ENCODE measurements around the gene CDH13. TPM values are rescaled to one million over a fixed set of nuclear protein-coding genes. Genes with fewer than 3 reads are reported as not detected.

CDH13 gene
- polyA plus RNA-seq, 1 donor: 49.6 TPM

DNA sequence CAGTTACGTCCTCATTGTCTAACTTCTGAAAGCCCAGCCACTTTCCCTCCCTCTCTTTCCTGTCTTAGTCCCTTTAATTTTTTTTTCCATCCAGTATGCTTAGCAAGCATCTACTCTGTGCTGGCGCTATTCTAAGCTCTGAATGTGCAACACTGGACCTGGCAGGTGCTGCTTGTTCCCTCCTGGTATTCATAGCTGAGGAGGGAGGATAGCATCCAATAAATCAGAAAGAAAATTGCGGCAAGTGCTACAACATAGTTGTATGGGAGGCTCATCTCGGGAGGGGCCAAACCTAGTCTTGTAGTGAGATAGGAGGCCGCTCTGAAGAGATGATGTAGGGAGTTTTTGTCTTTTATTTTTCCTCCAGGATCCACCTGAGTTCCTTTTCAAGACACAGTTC lies 723.7 kb downstream of the CDH13 start:
- DNase-seq (ENCODE audit: low read depth): no peak

DNA sequence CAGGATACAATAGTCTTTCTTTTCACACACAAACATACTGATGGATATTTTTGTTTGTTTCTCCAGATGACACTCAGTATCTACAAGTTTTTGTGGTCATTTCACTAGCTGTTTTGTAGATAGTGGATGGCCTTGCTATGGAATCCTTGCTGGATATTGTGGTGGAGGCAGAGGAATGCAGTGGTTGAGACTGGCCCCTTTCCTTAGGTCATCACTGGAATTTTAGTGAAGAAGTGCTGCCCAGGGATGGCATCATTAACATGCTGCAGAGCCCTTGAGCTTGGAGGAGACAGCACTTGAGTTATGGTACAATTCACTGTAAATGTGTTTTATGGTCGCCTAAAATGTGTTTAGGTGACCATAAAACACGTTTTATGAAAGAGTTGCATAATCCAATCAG lies 725.1 kb downstream of the CDH13 start:
- DNase-seq (ENCODE audit: low read depth): no peak

DNA sequence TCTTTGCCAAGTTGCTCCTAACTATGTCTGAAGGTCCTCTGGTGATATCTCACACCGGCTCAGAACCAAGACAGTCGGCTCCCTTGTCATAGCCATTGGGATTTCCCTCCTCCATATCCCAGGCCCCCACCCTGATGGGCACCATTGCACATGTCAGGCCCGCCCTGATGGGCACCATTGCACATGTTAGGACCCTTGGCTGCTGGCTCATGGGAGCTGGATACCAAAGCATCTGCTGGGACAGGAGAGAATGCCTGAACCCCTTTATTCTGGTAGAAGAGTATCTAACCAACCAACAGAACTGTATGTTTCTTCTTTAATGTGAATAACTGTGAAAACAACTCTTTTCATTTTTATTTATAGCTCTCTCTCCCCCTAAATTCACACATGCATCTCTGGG lies 726.5 kb downstream of the CDH13 start:
- DNase-seq (ENCODE audit: low read depth): no peak

DNA sequence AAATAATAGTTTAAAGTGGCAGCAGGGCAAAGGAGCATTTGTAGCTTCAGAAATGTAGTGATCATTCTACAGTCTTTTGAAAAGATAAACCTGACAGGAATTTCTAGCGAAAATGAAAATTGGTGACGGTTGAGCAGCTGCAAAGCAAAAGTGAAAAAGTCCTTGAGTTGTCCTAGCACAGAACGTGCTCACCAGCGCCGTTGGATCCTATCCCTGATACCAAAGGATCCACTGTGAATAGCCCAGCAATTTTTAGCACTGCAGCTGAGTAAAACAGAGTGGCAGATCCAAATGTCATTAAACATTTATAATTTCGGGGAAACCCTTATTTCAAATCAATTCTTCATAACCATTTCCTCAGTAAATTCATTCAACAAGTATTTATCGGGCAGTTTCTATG lies 727.2 kb downstream of the CDH13 start:
- no peak for DNase-seq (ENCODE audit: low read depth)

DNA sequence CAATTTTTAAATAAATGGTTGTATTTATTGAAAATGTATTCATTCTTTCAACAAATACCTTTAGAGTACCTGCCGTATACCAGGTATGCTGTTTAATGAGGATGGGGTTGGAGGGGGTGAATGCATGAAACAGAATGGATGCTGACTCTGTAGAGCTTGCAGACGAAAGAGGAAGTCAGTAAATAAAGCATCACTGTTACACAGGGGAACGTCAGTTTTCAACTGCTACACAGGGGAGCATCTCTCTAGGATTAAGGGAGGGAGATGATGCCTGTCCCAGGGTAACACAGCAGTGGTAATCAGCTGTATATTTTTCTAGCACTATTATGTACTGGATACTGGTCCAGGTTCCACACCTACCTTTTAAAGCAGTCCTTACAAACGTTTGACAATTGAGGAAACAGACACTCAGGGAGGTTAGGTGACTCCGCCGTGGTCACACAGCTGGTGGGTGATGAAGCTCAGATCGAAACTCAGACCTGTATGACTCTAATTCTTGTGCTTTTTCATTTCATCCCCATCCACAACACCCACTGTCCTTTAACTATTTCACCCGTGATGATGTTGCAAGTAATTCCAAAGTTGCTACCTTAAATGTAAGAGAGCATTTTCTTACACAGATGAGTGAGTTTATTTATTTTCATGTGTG lies 728.9 kb downstream of the CDH13 start:
- no peak for DNase-seq (ENCODE audit: low read depth)

DNA sequence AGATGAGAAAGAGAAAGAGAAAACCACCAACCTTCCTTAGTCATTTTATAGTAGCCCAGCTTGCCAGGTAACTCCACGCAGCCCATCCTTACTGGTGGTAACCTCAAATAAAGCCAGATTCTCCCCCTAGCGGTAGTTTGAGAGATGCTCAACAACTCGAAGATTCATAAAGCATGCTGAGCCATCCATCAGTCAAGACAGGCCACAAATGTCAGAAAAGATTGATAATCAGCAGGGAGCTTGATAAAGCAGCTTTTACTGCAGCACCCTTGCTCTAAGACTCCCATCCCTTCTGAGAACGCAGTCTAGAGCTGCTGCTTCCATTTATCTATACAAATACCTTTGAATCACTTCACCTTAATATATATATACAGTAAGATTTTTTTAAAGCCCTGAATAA lies 729.5 kb downstream of the CDH13 start:
- DNase-seq (ENCODE audit: low read depth): peak; percentile 11

DNA sequence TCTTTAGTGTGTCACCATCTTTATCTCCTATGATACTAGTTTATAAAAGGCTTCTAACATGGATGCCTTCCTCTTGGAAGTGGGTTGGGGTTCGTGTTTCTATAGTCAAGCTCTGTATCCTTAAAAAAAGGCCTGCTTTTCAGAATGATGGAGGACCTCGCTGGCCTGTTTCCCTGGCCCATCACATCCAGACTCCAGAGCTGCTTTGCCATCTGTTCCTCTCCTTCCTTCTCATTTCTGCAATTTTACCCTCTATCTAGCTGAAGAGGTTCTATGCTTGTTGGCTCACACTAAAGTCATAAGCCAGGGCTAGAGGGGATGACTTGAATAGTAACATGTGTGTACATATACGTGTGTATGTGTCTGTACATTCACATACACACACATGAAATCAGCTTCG lies 730.2 kb downstream of the CDH13 start:
- DNase-seq (ENCODE audit: low read depth): no peak

DNA sequence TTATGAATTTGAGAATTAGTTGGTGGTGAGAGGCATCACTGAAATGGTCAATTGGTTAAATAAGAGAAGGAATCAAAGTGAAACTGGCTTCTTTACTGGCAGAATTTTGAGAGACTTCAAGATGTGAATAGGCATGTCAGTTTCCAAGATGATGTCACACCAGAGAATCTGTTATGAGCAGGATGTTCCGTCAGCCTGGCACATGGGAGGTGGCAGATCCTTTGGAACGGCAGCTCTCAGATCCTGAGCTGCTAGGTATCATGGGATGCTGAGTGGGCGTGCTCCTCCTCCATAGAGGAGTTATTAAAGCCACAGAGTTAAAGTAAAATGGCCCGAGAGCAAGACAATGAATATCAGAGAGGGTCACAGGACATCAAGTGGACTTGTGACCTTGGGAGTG lies 736.8 kb downstream of the CDH13 start:
- DNase-seq (ENCODE audit: low read depth): no peak

DNA sequence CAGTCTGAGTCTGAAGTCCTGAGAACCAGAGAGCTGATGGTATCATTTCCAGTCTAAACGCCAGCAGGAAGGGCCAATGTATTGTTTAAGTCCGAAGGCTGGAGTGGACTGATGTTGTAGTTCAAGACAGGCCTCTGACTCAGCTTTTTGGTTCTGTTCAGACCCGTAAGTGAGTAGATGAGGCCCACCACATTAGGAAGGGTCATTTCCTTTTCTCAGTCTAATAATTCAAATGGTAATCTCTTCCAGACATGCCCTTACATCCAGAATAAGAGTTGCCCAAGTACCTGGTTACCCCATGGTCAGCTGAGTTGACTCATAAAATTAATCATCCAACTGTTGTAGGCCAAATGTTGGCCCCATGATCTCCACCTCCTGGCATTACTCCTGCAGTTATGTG lies 738.4 kb downstream of the CDH13 start:
- DNase-seq (ENCODE audit: low read depth): no peak

DNA sequence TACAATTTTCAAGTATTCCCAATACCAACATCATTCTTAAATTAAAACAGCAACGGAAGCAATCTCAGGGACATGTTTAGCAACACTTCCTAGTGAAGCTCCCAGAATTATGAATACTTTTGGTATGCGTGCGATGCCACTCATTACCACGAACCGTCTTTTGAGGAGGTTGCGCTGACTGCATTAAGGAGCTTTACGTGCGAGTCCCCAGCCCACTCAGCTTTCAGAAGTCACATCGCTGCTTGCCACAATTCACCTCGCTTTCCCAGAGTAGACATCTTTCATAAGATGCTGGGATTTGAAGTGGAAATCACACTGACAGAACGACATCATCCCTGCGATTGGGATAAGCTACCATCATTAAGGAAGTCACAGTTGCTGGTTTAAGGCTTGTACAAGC lies 739.5 kb downstream of the CDH13 start:
- DNase-seq (ENCODE audit: low read depth): no peak

DNA sequence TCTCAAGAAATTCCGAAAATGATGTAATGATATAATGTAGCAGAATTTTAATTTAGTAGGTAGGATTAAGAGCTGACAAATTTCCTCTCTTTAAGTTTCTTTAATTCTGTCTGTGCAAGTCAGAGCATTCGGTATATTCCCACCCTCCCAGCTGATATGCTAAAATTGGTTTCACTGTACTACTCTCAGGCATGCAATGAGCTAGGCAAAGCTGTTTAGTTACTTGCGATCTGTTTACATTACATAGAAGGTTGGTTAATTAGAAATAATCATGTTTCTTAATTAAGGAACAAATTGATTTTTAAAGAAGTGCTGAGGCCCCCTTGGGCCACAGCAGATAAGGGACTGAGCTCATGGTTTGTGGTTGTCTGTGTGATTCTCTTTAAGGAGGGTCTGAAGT lies 748.2 kb downstream of the CDH13 start:
- DNase-seq (ENCODE audit: low read depth): no peak

DNA sequence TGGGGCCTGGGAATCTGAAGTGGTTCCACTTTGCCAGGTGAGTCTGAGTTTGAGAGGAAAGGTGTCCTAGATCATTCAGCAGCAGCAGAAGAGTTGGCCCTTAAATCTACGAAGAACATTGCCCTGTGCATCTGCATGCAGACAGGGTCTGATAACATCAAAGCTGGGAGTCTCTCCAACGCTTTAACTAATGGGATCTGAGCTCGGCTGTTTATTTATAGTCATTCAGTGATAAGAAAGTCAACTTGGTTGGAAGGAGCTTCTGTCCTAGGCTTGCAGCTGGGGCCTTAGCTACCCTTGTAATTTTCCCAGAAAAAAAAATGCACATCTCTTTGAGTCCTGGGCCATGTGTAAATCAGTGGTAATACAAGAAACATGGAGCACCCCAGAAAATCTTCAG lies 763.0 kb downstream of the CDH13 start:
- DNase-seq (ENCODE audit: low read depth): no peak

DNA sequence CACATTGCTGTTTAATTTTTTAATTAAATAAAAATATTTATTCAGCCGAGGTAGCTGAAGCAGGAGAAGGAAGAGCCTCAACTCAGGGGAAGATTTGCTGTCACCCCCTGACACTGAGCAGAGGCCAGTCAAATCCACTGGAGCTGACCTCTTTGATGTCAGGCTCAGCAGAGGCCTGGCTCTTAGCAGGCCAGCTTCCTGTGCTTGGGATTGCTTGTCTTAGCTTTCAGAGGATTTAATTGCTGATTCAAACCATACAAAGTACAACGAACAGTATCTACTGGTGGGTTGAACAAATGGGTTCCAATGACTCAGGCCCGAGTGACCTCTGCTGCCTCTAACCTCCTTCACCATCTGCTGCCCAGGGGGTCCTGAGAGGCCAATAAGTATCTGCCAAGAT lies 764.0 kb downstream of the CDH13 start:
- no peak for DNase-seq (ENCODE audit: low read depth)

DNA sequence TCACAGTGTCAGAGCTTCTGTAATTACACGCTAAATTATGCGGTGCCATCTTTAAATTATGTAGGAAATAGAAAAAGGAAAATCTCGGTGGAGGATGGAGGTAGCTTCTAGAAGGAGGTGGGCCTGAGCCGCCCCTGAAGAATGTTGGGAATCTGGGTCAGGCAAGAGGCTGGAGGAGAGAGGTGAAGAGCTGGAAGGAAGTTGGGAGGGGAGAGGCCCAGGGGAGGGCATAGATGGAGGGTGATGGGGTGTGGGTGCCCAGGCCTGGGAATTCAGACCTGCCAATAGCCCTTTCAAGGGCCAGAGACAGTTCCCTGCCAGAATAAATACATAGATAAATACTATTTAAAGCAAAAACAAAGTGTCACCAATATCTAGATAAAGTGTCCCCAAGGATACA lies 766.0 kb downstream of the CDH13 start:
- no peak for DNase-seq (ENCODE audit: low read depth)

DNA sequence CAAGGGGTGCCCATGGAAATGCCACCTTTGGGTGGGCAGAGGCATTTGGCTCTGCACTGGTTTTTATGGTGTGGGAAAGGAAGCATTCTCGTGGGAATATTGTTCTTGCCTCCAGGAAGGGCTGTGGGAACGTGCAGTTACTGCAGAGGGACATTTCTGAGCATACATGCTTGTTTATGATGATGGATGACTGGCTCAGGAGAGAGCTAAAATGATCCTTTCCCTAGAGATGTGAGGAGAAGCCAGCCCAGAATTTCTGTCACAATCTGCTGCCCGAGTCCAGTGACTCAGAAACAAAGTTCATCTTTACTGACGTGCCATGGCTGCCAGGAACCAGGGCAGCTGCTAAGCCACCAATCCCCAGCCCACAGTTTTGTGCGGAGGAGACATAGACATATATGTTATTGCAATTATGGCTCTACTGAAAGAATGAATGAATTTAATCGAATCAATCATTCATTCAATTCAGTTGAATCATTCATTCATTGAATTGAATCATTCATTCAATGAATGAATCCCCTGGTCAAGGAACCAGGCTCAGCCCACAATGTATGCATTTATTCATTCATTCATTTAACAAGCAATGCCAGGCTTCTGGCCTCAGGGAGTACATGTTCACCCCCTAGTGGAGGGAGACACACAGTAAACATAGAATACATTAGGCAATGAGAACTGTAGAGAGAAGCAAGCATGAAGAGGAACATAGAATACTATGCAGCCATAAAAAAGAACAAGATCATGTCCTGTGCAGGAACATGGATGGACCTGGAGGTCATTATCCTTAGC lies 766.6 kb downstream of the CDH13 start:
- no peak for DNase-seq (ENCODE audit: low read depth)

DNA sequence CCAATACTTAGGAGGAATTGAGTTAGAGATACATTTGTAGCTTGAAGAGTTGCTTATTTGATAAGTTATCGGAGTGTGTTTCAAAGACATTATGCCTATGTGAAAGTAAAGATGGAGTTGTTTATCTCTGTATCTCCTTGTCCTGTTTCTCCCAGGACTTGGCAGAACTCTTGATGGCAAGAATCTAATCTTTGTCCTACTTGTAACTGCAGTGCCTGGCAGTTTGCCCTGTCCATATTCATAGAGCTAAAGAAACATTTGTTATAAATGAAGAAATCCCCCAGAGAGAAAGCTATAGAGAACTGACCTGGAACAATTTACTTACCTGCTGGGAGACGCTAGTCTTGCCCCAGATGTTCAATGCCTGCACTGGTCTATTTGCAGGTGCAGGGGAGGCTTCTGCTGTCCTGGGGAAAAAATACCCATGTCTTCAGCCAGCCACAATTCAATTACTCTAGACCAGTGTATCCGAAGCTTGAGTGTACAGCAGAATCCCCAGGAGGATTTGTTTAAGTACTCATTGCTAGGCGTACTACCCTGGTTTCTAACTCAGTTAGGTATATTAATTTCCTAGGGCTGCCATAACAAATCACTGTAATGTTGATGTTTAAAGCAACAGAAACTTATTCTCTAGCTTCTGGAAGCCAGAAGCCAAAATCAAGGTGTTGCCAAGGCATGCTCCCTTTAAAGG lies 771.0 kb downstream of the CDH13 start:
- no peak for DNase-seq (ENCODE audit: low read depth)

DNA sequence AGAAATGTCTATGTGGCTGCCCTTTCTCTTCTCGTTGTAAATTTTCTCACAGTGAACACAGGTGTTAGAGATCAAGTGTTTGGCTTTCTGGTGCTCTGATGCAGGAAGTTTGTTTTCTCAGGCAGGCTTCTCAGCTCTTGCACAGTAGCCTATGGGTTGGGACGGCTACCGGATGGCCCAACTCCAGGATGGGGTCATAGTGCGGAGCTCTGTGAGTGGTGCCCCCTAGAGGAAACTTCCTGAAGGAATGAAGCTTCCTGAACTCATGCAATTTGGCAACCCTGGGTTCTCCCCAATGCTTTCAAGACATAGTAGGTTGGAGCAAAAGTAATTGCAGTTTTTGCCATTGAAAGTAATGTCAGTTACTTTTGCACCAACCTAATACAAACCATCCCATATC lies 773.5 kb downstream of the CDH13 start:
- no peak for DNase-seq (ENCODE audit: low read depth)

DNA sequence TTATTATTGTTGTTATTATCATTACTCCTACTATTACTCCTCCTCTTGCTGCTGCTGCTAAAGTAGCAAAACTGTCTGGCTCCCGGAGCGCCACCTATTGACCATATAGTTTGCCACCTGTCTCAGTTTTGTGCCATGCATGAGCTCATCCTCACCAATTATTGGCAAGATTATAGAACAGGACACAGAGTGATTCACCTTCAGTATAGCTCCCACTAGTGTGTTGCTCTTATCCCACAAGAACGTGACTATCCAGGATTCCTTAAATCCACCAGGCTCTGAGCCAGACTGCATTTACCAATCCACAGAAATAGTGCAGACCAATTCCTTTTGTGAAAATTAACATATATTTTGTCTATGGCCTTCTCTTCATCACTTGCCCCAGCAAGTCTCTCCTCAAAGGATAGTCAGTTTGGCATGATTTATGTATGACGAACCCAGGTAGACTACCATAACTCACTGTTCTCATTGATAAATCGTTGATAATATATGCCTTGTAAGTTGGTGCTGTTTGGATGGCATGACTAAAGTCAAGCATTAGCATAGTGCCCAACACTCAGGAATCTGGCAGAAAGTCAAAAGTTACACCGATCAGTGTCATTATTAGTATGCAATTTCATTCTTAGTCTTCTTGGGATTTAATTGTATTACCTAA lies 775.5 kb downstream of the CDH13 start:
- DNase-seq (ENCODE audit: low read depth): no peak

DNA sequence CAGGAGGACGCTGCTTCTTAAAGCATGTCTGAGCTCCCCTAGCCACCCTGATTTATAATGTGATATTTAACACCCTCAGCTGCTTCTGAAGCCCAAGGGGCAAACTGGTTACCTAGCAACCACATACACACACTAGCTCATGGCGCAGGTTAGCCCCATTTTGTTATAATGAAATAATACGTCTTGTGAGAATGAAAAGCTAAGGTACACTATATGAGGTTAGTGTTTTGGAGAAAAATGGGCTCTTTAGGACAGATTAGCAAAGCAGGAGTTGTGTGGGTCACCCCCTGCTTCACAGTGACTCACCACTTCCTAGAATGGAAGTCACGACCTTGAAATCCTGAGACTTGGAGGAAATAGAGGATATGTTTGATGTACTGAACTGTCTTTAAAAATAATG lies 776.2 kb downstream of the CDH13 start:
- DNase-seq (ENCODE audit: low read depth): no peak

DNA sequence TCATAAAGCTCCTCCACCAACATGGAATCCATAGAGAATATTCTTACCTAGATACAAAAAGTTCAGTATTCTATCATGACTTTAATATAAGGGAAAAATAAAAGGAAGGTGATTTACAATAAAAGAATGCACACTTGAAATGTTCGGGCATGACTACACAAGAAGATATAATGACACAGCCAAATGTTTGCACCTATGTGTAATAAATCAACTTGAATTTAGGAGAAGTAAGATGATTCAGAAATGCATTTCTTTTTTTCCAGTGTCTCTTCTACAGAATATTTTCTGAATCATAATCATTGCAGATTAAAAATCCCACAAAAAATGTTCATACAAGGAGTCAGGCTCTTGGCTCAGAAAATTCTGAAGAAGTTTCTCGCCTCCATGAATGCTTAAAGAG lies 777.0 kb downstream of the CDH13 start:
- DNase-seq (ENCODE audit: low read depth): no peak

DNA sequence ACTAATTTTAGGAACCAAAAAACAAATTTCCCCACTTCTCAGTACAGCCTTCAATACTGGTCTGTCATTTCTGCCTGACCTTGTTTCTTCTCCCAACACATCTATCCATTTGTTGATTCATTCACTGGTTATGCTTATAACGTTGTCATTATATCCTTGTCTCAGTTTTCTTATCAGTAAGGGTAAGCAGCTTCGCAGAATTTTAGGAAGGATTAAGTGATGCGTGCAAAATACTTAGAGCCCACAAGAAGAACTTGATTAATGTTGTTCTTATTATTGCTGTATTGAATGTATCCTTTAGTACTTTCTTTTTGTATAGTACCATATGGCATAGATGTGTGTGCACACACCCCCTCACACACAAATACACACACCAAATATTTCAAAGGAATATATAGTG lies 777.5 kb downstream of the CDH13 start:
- no peak for DNase-seq (ENCODE audit: low read depth)

DNA sequence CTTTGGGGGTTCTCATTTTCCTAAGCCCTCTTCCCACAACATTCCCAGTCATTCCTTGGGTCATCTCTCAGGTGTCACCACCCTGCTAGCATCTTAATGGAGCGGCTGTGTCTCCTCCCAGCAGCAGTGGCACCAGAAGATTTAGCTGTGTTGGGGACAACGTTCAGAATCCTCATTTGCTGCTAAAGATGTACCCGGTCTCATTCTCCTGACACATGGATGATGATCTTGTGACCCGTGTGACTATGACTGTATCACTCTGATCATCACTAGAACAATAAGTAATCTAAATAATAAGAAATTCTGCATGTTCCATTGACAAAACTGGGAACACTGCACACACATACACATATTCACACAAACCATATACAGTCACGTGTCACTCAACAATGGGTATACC lies 781.2 kb downstream of the CDH13 start:
- no peak for DNase-seq (ENCODE audit: low read depth)

DNA sequence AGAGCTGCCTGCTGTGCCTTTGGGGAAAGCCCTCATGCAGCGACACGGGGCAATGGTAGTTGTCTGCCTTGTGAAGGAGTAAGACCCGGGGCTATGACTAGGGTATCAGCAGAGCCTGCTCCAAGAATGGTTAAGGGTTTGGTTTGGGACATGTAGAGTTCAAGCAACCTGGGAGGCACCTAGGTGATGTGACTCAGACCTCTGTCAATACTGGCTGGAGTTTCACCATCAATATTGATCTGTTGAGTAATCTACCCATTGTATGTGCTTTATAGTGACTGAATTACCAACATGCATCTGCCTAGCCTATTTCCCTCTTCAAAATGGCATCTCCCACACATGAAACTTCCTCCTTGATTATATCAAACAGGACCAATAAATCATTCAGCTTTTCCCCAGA lies 782.6 kb downstream of the CDH13 start:
- no peak for DNase-seq (ENCODE audit: low read depth)

All from forelimb muscle (tissue), 1 donor.